ENCODE data around the gene AHR.

The AHR gene

DNA sequence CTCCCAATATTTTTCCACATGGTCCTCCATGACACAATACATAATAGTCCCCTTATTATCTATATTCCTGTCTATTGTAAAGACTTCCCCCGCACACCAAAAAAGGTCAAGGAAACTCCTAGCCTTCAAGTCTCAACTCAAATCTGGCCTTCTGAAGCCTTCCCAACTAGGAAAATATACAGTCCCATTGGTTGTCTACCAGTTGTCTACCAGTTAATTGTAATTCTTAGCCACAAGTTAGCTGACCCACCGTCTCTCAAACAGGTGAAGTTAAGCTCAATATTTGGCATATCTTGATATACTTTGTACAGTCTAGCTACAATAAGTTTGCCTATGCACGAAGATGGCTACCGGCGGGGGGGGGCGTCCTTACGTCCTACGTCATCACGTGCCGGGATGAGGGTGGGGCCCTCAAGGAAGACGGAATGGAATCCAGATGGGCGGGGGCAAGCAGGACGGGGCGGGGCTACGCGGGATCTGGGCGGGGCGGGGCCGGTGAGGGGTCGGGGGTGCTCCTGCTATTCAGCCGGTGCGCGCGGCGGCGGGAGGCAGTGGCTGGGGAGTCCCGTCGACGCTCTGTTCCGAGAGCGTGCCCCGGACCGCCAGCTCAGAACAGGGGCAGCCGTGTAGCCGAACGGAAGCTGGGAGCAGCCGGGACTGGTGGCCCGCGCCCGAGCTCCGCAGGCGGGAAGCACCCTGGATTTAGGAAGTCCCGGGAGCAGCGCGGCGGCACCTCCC is at the start of gene AHR:
AHR (plus strand) TSS at position 551 of the 738 bp plus-strand sequence. CDS start 613 bp downstream, outside the sequence.
- peak; percentile 97 for DNase-seq (ENCODE audit: low read depth, low spot score)

DNA sequence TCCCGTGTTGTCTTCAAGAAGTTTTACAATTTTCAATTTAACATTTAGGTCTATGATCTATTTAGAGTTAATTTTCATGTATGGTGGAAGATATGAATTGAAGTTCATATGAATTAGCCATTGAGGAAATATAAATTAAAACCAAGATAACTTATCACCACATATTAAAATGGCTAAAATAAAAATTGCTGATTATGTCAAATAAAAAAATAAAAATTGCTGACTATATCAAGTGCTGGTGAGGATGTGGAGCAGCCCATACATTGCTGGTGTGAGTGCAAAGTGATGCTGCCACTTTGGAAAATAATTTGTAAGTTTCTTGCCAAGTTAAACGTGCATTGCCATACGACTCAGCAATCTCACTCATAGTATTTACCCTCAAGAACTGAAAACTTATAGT is 44.6 kb upstream of the AHR start:
- no peak for DNase-seq (ENCODE audit: low read depth, low spot score)

DNA sequence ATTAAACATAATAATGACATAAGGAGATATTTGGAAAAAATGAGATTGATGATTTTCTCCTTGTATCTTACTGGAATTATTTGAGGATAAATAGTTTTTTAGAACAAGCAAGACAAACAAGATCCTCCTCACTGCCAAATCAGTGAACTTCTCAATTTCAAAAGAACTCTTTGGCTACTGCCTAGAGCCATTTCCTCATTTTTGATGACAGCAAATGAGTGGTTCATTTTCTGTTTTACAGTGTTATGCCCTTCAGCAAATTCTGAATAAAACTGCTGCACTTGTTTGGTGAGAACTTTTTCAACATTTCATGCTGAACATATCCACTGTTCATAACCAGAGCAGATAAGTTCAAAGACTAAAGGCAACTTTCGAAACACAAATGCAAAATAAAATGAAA is 42.5 kb upstream of the AHR start:
- DNase-seq (ENCODE audit: low read depth, low spot score) = no peak

DNA sequence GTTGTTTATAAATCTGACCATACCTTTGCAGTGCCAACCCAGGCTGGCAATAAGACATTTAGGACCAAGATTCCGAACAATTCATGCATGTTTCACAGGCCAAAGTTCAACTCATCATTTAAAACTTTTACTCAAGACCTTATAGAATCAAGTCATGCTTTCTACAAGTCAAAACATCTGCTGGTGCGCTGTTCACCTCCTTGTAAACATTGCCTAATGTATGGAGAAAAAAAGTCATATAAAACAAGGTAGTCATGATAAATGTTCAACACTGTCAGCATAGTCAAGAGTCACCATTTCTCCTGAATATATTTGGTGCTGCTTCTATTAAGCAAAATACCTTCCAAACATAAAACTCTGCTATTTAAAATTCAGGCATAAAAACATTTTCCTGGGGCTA is 42.1 kb upstream of the AHR start:
- DNase-seq (ENCODE audit: low read depth, low spot score) = no peak

DNA sequence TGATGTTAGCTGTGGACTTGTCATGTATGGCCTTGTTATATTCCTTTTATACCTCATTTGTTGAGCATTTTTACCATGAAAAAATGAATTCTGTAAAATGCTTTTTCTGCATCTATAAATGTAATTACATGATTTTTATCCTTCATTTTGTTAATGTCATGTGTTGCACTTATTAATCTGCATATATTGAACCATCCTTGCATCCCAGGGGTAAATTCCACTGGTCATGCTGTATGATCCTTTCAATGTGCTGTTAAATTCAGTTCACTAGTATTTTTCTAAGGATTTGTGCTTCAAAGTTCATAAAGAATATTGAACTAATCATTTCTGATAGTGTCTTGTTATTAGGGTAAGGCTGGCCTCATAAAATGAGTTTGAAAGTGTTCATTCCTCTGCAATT is 31.9 kb upstream of the AHR start:
- DNase-seq (ENCODE audit: low read depth, low spot score) = no peak

DNA sequence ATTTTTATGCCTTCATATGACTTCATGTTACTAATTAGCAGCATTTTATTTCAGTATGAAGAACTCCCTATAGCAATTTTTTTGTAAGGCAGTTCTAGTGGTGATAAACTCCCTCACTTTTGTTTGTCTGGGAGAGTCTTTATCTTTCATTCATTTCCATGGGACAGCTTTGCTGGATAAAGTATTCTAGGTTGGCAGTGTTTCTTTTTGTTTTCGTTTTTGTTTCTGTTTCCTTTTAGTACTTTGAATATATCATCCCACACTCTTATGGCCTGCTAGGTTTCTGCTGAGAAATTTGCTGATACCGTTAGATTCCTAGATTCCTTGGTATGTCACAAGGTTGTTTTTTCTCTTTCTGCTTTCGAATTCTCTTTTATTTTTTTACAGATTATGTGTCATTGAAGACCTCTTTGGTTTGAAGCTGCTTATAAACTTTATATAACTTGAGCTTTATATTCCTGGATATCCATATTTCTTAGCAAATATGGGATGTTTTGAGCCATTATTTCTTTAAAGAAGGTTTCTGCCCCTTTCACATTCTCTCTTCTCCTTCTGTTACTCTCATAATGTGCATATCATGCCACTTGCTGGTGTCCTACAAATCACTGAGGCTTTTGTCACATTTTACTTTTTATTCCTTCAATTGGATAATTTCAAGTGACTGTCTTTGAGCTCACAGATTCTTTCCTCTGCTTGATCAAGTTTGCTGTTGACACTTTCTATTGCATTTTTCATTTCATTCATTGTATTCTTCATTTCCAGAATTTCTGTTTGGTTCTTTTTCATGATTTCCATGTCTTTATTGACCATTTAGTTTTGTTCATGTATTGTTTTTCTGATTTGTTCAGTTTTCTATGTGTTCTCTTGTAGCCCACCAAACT is 28.9 kb upstream of the AHR start:
- no peak for DNase-seq (ENCODE audit: low read depth, low spot score)

DNA sequence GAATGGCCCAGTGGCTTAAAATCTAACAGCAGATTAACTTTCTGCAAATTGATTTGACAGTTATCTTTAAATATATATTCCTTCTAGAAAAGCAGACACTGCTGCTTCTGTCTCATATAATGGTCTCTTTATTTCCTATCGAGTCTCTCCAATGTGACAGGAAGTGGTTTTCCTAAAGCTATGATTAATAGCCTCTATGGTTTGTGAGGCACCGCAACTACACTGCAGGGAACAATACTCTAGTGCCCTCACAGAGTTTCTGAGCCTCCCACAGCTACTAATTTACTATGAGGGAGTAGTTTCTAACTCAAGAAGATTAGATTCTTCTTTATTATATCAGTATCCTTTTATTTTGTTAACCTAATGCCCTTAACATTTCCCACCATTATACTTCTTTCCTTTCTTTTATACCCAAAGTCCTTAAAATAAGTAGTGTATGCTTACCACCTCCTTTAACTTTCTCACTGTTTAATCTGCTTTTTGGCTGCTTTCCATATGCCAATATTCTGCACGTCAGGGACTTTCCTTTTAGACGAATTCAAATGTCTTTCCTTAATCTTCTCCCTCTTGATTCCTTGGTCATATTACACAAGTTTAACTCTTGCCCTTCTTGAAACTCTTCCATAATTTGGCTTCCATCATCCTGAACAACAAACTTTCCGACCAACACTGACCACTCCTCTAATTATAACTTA is 23.8 kb upstream of the AHR start:
- peak; percentile 80 for DNase-seq (ENCODE audit: low read depth, low spot score)

DNA sequence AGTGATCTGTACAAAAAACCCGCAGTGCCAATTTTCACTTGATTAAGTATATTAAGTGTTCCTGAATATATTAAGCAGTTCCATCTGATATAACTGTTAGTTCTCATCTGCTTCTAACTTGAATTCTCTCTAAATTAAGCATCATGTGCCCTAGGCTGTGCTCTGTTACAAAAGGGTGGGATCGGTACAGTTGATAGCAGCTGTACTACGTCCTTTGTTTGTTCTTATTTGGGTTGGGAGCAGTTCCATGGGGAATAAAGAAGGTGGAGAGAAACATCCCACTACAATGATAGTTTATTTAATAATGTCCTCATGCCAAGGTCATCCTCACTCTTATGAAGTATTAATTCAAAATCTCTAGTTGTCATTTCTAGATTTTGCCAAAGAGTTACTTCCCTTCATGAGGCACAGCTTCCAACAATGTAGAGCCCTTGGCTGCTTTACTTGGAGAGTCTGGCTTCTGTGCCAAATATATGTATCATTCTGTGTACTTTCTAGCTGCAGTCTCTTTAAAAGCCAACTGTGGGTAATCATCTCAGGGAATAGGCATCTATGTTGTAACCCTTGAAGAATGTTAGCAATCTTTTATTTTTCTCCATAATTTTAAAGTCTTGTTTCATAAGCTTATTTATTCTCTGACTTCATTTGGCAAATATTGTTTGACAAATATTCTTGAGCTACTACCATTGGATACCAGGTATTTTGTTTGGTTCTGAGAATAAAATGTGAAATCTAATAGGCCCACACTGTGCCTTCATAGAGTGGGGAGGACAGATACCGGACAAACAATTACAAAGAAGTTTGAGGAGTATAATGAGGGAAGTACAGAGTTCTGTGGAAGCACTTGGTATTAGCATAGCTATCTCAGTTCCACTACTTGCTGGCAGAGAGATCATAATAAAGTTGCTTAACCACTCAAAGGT is 22.4 kb upstream of the AHR start:
- peak; percentile 92 for DNase-seq (ENCODE audit: low read depth, low spot score)

DNA sequence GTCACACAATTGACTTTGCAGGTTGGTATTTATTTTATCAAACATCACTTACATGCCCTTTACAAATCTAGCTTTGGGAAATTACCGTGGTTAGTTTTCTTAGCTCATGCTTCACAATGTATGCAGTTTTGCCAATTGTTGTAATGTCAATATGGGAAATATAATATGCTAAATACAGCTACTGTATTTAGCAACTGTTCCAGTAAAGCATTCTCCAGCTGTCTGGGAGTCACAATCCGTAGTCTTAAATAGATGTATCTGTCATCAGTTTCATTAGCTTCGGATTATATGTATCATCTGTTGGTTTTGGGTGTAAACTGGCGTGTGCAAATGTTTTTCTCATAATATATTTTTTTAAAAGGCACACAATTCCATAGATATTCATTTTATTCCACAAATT is 19.4 kb upstream of the AHR start:
- no peak for DNase-seq (ENCODE audit: low read depth, low spot score)

DNA sequence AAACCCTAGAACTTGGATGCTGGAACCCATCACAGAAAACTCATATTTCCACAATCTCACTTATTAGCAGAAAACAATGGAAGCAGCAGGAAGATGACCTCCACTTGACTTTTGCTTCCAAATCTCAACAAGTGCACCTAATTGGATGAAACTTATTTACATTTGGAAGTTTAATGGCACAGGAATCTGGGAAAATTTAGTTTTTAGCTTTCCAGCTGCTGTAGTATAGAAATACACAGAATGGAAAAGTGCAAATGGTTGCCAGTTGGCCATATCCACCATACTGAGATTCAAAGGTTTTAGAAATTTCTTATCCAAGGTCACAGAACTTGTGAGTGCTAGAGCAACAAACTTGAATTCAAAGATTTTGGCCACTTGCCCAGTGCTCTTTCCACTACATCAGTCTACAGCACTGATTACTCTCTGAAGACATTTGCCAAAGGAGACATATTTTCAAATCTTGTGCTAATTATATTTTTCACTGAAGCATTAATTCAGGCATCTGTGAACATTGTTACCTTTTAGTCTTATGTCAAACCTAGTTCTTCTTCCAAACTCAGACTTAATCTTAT is 9.3 kb upstream of the AHR start:
- peak; percentile 85 for DNase-seq (ENCODE audit: low read depth, low spot score)

DNA sequence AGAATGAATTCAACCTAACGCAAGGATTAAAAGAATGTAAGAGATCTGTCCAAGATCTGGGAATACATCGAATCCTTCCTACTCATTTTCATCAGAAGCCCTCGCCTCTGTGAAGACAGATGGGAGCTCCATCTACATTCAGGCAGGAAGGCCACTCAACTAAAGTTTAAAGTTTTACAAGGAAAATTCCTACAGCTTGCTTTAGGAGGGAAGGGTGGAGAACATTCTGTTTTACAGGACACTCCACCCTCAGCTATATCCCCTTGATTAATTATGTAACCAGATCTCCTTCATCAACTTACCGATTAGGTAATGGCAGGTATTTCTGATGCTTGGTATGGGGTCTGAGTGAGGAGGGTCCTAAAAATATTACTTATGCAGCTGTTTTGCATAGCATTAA is 5.6 kb upstream of the AHR start:
- no peak for DNase-seq (ENCODE audit: low read depth, low spot score)

DNA sequence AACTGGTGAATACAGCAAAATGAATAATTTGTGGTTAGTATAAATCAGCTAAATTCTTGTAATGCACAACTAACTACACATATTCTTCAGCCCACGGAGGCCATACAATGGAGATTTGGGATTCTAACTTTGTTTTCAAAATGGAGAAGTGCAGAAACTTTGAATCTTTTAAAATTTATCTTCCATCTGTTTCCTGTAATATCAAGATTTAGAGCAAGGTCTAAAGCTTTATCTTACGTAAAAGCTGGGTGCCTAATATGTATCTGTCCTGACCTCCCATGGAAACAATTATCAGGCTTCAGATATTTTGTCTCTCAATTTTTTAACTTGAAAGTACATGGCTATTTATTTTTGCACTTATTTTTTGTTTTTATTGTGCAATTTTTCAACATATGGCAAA is 5.0 kb upstream of the AHR start:
- no peak for DNase-seq (ENCODE audit: low read depth, low spot score)

DNA sequence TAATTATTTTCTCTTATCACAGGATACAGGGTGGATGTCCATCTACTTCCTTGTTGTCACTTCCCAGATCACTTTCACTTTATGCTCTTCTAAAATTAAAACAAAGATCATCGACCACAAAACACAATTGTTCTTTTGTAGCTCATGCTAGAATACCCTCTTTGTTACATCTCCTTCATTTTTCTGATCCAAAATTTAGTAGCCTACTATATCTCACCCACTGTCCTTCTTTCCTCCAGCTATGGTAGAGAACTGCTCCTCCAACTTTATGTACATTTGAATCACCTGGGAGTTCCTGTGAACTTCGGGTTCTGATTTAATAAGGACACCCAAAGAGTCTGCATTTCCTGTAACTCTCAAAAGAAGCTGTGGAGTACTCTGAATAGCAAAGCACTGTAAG is 1.2 kb upstream of the AHR start:
- no peak for DNase-seq (ENCODE audit: low read depth, low spot score)

DNA sequence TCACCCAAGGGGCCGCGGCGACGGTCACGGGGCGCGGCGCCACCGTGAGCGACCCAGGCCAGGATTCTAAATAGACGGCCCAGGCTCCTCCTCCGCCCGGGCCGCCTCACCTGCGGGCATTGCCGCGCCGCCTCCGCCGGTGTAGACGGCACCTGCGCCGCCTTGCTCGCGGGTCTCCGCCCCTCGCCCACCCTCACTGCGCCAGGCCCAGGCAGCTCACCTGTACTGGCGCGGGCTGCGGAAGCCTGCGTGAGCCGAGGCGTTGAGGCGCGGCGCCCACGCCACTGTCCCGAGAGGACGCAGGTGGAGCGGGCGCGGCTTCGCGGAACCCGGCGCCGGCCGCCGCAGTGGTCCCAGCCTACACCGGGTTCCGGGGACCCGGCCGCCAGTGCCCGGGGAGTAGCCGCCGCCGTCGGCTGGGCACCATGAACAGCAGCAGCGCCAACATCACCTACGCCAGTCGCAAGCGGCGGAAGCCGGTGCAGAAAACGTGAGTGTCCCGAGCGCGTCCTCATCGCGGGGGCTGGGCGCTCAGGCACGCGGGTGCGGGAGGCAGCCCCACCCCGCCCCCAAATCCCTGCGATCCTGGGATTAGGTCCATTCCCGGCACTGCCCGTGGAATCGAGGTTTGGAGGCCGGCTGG is 509 bp downstream of the AHR start:
- DNase-seq (ENCODE audit: low read depth, low spot score) = peak; percentile 62

DNA sequence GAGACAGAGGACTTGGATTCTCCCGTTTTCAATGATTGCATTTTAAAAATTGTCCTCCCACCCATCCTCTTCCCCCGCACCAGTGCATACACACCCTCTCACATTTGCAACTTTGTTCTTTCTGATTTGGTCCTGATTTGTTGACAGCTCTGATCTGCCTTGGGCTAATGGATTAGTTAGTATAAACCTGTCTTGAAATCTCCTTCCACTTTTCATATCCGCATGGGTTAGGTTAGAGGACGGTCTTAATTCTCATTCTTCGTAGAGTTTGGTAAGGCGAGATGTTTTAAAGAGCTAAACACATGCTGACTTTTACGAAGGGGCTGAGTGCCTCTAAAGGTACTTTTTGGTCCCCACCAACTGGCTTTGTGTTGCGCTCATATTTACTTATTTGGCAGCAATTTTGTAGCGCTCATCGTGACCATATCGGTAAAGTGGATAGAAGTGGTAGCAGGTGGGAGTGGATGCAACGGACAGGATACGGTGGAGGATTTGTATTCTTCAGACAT is 1.1 kb downstream of the AHR start:
- DNase-seq (ENCODE audit: low read depth, low spot score) = peak; percentile 44

DNA sequence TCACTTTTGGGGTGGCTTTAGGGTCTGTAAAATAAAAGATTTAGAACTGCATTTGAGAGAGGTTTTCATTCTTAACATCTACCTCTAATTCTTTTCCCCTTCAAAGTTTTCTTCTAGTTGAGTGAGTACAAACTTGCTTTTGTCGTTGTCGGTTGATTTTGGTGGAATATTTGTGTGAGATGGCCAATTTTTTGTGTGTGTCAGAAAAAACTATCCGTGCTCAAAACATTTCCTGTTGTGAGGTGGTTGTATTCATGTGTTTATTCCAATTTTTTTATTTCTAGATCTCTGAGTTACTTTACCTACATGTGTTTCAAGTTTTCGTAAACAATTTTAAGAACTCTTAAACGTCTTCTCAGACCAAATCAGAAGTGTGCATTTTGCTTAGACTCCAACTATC is 1.6 kb downstream of the AHR start:
- DNase-seq (ENCODE audit: low read depth, low spot score) = no peak

DNA sequence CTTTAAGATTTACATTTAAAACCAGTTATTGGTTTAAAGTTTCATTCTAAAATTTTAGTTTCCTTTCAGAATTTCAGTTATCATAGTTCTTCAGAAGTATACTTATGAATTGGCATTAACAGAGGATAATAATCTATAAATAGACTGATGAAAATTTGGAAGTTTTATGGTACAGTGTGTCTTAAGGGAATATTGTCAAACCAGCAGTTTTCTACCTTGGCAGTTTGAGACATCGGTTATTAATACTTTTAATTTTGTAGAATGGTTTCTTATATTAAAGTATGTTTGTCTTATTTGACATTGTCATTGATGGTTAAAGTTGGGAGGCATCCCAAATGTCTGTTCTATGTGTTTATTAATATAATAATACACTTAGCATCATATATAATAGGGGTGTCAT is 2.0 kb downstream of the AHR start:
- DNase-seq (ENCODE audit: low read depth, low spot score) = no peak

DNA sequence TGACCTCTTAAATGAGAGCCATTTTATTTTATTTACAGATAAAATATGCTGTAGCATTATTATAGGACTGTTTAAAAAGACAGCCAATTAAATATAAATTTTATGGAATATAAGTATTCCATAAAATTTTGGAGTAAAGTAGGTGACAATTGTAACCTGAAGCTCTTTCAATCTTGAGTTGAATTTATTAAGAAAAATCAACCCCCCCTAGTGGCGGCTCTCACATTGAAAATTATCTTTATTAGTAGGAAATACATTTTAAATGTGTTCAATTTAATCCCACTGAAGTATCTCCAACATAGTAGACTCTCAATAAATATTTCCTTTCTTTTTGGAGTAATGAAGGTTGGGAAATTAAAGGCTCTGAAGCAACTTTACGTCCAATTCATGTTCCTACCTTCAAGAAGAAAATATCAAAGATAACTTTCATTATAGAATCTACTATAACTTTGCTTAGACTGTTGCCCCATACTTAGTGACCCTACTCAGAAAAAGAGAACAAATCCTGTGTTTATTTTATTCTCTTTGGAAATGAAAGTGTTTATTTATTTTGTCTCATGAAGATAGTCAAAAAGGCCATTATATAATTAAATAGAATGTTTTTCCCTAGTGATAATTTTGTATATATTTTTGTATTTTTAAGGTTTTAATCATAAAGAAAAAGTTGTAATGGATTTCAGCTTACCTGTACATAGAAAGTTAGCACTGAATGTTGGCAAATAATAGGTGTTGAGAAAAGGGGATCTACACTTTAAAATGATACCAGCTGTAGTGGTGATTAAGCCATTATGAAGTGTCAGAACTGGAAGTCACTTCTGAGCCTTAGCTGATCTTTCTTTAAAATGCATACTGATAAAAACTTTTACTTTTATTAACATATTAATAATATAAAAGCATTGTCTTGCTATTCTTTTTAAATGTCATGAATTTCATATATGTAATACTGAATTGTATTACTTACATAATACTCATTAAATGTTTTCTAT is 3.3 kb downstream of the AHR start:
- DNase-seq (ENCODE audit: low read depth, low spot score) = peak; percentile 67

DNA sequence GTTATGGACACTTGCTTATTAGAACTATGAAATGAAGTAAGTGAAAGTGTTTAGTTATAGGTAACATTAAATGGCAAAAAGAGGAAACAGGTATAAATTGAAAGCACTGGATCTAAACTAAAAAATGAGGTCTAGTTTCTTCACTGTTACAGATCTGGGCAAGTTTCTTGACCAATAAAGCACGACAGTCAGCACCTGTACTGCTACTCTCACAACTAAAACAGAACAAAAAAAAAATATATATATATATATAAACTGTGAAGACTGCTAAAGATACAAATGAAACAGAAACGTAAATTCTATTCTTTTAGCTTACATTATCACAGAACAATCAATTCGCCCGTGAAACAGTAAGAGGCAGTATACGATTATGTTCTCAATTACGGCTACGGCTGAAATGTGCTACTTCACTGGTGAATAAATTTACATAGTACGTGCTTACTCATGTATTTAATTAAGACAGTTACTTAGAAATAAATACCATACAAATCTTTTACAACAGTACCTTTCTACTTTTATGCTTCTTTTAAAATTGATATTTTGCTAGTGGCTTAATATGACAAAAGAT is 4.2 kb downstream of the AHR start:
- peak; percentile 60 for DNase-seq (ENCODE audit: low read depth, low spot score)

Data from astrocyte of the hippocampus (primary cell).